ENCODE results near the gene SPRR1A. TPM values are rescaled to one million over a fixed set of nuclear protein-coding genes. Genes with fewer than 3 reads are reported as not detected.
A peak's percentile ranks its signal among the peaks of the same experiment; 100 is the strongest.

Gene SPRR1A
- total and polyA plus RNA-seq, 5 donors from 2014 or later, result not detected

GRCh38 chr1:152953761-152954160 is 30.1 kb upstream of the SPRR1A start:
- Mint-ChIP-seq H3K27me3 (peaks cover 8% of the 10 kb centered on the region), H3K27ac (no peak overlapping the region), H3K4me3 (no peak overlapping the region), H3K9me3 (peaks cover 0 to 6% (median 0%) of the 10 kb centered on the region in 7 donors), H3K4me1 (no peaks in the 10 kb centered on the region), H3K36me3 (no peaks in the 10 kb centered on the region)
- no peak for ATAC-seq (ENCODE audit: low read depth in 2 of 2)
- Histone ChIP-seq H3K9me3 (ENCODE audit: control insufficient read depth in 2 of 2, low read length in 2 of 2) (no peaks in the 10 kb centered on the region), H3K4me1 (ENCODE audit: control insufficient read depth, insufficient read depth, low read length, poor library complexity, severe bottlenecking) (no peaks in the 10 kb centered on the region), H3K4me3 (ENCODE audit: low read depth, low read length) (no peak overlapping the region), H3K36me3 (ENCODE audit: control insufficient read depth, insufficient read depth, low read length) (no peaks in the 10 kb centered on the region), H3K27me3 (ENCODE audit: control insufficient read depth, insufficient read depth, low read length) (no peaks in the 10 kb centered on the region), H3K27ac (ENCODE audit: insufficient read depth, low read length, poor library complexity, severe bottlenecking) (no peak overlapping the region)
- DNase-seq, result no peak

- no peaks in the 10 kb centered on the region for H3K4me1 ChIP-seq (ENCODE audit: control insufficient read depth, insufficient read depth, low read length, poor library complexity, severe bottlenecking)
- H3K27me3 ChIP-seq (ENCODE audit: control insufficient read depth, insufficient read depth, low read length), result no peaks in the 10 kb centered on the region
- H3K9me3 ChIP-seq (ENCODE audit: control insufficient read depth in 2 of 2, low read length in 2 of 2), result no peaks in the 10 kb centered on the region
- H3K4me3 ChIP-seq (ENCODE audit: low read depth, low read length), result no peak overlapping the region
- H3K27me3 Mint-ChIP-seq, result peaks cover 8% of the 10 kb centered on the region
- ATAC-seq (ENCODE audit: low read depth in 2 of 2) (no peak), DNase-seq (no peak)
- H3K36me3 ChIP-seq (ENCODE audit: control insufficient read depth, insufficient read depth, low read length), result no peaks in the 10 kb centered on the region
- no peak overlapping the region for H3K4me3 Mint-ChIP-seq
- H3K4me1 Mint-ChIP-seq, result no peaks in the 10 kb centered on the region
- peaks cover 0 to 6% (median 0%) of the 10 kb centered on the region in 7 donors for H3K9me3 Mint-ChIP-seq
- H3K36me3 Mint-ChIP-seq, result no peaks in the 10 kb centered on the region
- no peak overlapping the region for H3K27ac Mint-ChIP-seq
- no peak overlapping the region for H3K27ac ChIP-seq (ENCODE audit: insufficient read depth, low read length, poor library complexity, severe bottlenecking)
Observed at GRCh38 chr1:152954436-152954835, 29.4 kb upstream of the SPRR1A start.

DNA sequence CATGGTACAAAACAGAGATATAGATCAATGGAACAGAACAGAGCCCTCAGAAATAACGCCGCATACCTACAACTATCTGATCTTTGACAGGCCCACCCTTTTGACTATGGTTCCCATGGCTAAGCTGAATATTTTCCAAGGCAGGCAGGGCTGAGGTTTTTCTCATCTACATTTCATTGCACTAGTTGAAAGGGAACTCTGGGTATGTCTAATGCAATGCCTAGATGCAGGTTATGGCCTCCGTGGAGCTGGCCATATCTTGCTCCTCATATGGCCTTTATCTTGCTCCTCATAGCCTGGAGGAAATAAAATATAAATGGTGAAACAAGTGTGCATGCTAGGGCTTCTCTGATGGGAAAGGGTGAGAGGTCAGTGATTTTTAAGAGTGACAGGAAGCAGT is 26.3 kb upstream of the SPRR1A start:
- Mint-ChIP-seq H3K36me3 (no peaks in the 10 kb centered on the region), H3K27ac (no peak overlapping the region), H3K9me3 (peaks cover 0 to 4% (median 0%) of the 10 kb centered on the region in 7 donors), H3K4me3 (no peak overlapping the region), H3K27me3 (no peaks in the 10 kb centered on the region), H3K4me1 (no peaks in the 10 kb centered on the region)
- Histone ChIP-seq H3K27ac (ENCODE audit: insufficient read depth, low read length, poor library complexity, severe bottlenecking) (no peak overlapping the region), H3K9me3 (ENCODE audit: control insufficient read depth in 2 of 2, low read length in 2 of 2) (no peaks in the 10 kb centered on the region), H3K27me3 (ENCODE audit: control insufficient read depth, insufficient read depth, low read length) (no peaks in the 10 kb centered on the region), H3K36me3 (ENCODE audit: control insufficient read depth, insufficient read depth, low read length) (no peaks in the 10 kb centered on the region), H3K4me3 (ENCODE audit: low read depth, low read length) (no peak overlapping the region), H3K4me1 (ENCODE audit: control insufficient read depth, insufficient read depth, low read length, poor library complexity, severe bottlenecking) (no peaks in the 10 kb centered on the region)
- no peak for DNase-seq
- ATAC-seq (ENCODE audit: low read depth in 2 of 2), result no peak

DNA sequence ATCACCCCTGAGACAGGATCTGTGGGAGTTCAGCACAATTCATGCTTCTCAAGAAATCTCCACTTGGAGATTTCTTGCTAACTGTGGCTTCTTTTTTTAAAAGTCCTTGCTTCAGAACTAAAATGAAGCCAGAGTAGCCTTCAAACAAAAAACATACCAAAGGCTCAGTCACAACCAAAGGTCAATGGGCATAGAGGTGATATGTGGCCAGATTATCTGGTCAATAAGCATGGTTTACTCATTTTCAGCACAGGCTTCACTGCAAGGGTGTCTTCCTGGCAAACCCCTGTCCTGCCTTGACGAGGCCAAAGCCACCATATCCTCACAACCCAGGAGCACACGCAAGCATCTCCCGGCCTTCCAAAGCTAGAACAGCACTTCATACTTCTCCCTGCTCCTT is 24.6 kb upstream of the SPRR1A start:
- H3K9me3 Mint-ChIP-seq, result peaks cover 0 to 7% (median 0%) of the 10 kb centered on the region in 7 donors
- no peaks in the 10 kb centered on the region for H3K27me3 ChIP-seq (ENCODE audit: control insufficient read depth, insufficient read depth, low read length)
- DNase-seq, result no peak
- no peak overlapping the region for H3K4me3 ChIP-seq (ENCODE audit: low read depth, low read length)
- H3K27me3 Mint-ChIP-seq, result peaks cover 4% of the 10 kb centered on the region
- no peak overlapping the region for H3K4me3 Mint-ChIP-seq
- no peaks in the 10 kb centered on the region for H3K9me3 ChIP-seq (ENCODE audit: control insufficient read depth in 2 of 2, low read length in 2 of 2)
- no peaks in the 10 kb centered on the region for H3K36me3 ChIP-seq (ENCODE audit: control insufficient read depth, insufficient read depth, low read length)
- no peak for ATAC-seq (ENCODE audit: low read depth in 2 of 2)
- H3K4me1 Mint-ChIP-seq, result no peaks in the 10 kb centered on the region
- no peaks in the 10 kb centered on the region for H3K36me3 Mint-ChIP-seq
- H3K27ac ChIP-seq (ENCODE audit: insufficient read depth, low read length, poor library complexity, severe bottlenecking), result no peak overlapping the region
- H3K4me1 ChIP-seq (ENCODE audit: control insufficient read depth, insufficient read depth, low read length, poor library complexity, severe bottlenecking), result no peaks in the 10 kb centered on the region
- no peak overlapping the region for H3K27ac Mint-ChIP-seq

GRCh38 chr1:152959801-152960451 is 24.0 kb upstream of the SPRR1A start:
- Mint-ChIP-seq H3K27me3 (peaks cover 4% of the 10 kb centered on the region), H3K27ac (no peak overlapping the region), H3K9me3 (peaks cover 0 to 7% (median 0%) of the 10 kb centered on the region in 7 donors), H3K36me3 (no peaks in the 10 kb centered on the region), H3K4me3 (no peak overlapping the region), H3K4me1 (no peaks in the 10 kb centered on the region)
- DNase-seq (no peak), ATAC-seq (ENCODE audit: low read depth in 2 of 2) (no peak)
- Histone ChIP-seq H3K27me3 (ENCODE audit: control insufficient read depth, insufficient read depth, low read length) (no peaks in the 10 kb centered on the region), H3K4me1 (ENCODE audit: control insufficient read depth, insufficient read depth, low read length, poor library complexity, severe bottlenecking) (no peaks in the 10 kb centered on the region), H3K27ac (ENCODE audit: insufficient read depth, low read length, poor library complexity, severe bottlenecking) (no peak overlapping the region), H3K9me3 (ENCODE audit: control insufficient read depth in 2 of 2, low read length in 2 of 2) (no peaks in the 10 kb centered on the region), H3K36me3 (ENCODE audit: control insufficient read depth, insufficient read depth, low read length) (no peaks in the 10 kb centered on the region), H3K4me3 (ENCODE audit: low read depth, low read length) (no peak overlapping the region)

DNA sequence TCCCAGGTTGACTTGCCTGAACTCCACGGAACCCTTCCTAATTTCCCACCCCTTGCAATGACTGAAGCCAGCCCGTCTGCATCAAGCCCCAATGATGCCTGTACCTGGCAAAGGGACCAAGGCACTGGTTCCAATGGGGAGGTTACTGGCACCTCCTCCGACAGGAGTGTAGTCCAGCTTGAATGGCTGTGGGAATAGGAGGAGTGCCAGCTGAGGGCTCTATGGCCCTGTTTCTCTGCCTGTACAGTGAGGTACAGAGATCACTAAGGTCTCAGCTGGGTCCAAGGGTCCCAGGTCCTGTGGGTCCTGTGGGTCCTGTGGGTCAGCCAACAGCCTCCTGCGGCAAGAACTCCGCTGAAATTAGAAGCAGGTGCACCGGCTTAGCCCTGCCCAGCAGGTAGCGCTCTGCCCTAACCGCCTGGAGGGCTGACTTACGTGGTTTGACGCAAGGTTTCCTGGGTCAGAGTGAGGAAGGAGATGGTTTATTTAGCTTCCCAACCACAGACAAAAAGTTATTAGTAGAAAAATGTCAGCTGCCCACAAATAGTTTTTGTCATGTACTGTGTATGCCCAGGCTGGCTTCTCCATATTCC is 23.3 kb upstream of the SPRR1A start:
- H3K27me3 Mint-ChIP-seq, result peaks cover 8% of the 10 kb centered on the region
- Histone ChIP-seq H3K9me3 (ENCODE audit: control insufficient read depth in 2 of 2, low read length in 2 of 2) (no peaks in the 10 kb centered on the region), H3K36me3 (ENCODE audit: control insufficient read depth, insufficient read depth, low read length) (no peaks in the 10 kb centered on the region), H3K27ac (ENCODE audit: insufficient read depth, low read length, poor library complexity, severe bottlenecking) (no peak overlapping the region), H3K4me3 (ENCODE audit: low read depth, low read length) (no peak overlapping the region), H3K4me1 (ENCODE audit: control insufficient read depth, insufficient read depth, low read length, poor library complexity, severe bottlenecking) (no peaks in the 10 kb centered on the region), H3K27me3 (ENCODE audit: control insufficient read depth, insufficient read depth, low read length) (no peaks in the 10 kb centered on the region)
- no peaks in the 10 kb centered on the region for H3K36me3 Mint-ChIP-seq
- H3K4me1 Mint-ChIP-seq, result no peaks in the 10 kb centered on the region
- peaks cover 0 to 7% (median 0%) of the 10 kb centered on the region in 7 donors for H3K9me3 Mint-ChIP-seq
- H3K27ac Mint-ChIP-seq, result no peak overlapping the region
- peak in 1 of 3 donors; percentile 2 for DNase-seq
- no peak for ATAC-seq (ENCODE audit: low read depth in 2 of 2)
- H3K4me3 Mint-ChIP-seq, result no peak overlapping the region

- no peak for DNase-seq
- Mint-ChIP-seq H3K9me3 (peaks cover 0 to 7% (median 0%) of the 10 kb centered on the region in 7 donors), H3K27me3 (peaks cover 8% of the 10 kb centered on the region)
Observed at GRCh38 chr1:152961226-152961891, 22.5 kb upstream of the SPRR1A start.

More at GRCh38 chr1:152961226-152961891, 22.5 kb upstream of the SPRR1A start:
- Histone ChIP-seq H3K4me1 (ENCODE audit: control insufficient read depth, insufficient read depth, low read length, poor library complexity, severe bottlenecking) (no peaks in the 10 kb centered on the region), H3K27ac (ENCODE audit: insufficient read depth, low read length, poor library complexity, severe bottlenecking) (no peak overlapping the region), H3K9me3 (ENCODE audit: control insufficient read depth in 2 of 2, low read length in 2 of 2) (no peaks in the 10 kb centered on the region), H3K4me3 (ENCODE audit: low read depth, low read length) (no peak overlapping the region), H3K27me3 (ENCODE audit: control insufficient read depth, insufficient read depth, low read length) (no peaks in the 10 kb centered on the region), H3K36me3 (ENCODE audit: control insufficient read depth, insufficient read depth, low read length) (no peaks in the 10 kb centered on the region)
- no peak for ATAC-seq (ENCODE audit: low read depth in 2 of 2)
- Mint-ChIP-seq H3K36me3 (no peaks in the 10 kb centered on the region), H3K4me1 (no peaks in the 10 kb centered on the region), H3K4me3 (no peak overlapping the region), H3K27ac (no peak overlapping the region)
